Measurements from ENCODE around the gene RRP1. TPM values are rescaled to one million over a fixed set of nuclear protein-coding genes. Genes with fewer than 3 reads are reported as not detected.

Gene RRP1
- total and polyA plus RNA-seq, 2 of the 13 experiments (the other 11 are each of a cell fraction or from before 2014, with no cell fraction given): 20.1 to 35.1 TPM

DNA sequence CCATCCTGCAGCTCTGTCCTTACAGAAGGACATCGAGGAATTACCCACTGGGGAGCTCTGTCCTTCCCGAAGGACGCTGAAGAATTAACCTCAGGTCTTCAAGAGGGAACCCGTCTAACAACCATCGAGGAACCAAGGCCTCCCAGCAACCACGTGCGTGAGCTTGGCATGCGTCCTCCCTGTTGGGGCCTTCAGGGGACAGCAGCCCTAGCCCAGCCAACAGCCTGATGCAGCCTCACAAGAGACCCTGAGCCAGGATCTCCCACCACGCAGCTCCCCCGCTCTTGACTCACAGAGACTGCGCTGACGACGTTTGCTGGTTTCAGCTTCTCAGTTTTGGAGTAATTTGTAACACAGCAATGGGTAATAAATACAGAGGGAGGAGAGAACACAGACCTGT, 56.0 kb downstream of the RRP1 start:
- no TSS peak for BruUV-seq (replicated peaks)
- Histone ChIP-seq H3K9ac (ENCODE audit: insufficient read depth, low read depth, low read length) (no peak overlapping the region), H3K27me3 (ENCODE audit: control insufficient read depth in 1 of 2, insufficient read depth in 2 of 2, low read length in 2 of 2) (no peaks in the 10 kb centered on the region), H3K27ac (ENCODE audit: extremely low read length, insufficient read depth, low read length) (no peak overlapping the region), H3K9me3 (ENCODE audit: low read length) (no peaks in the 10 kb centered on the region), H4K20me1 (ENCODE audit: insufficient read depth, low read length) (no peaks in the 10 kb centered on the region), H2AFZ (ENCODE audit: low read length) (no peak overlapping the region), H3K4me2 (ENCODE audit: low read depth, low read length) (no peak overlapping the region), H3K36me3 (replicated peaks in 1 of 2; ENCODE audit: control insufficient read depth in 1 of 2, insufficient read depth in 2 of 2, low read length in 2 of 2) (no peaks in the 10 kb centered on the region), H3K4me3 (replicated peaks in 1 of 3; ENCODE audit: insufficient read depth in 1 of 3, low read depth in 2 of 3, low read length in 3 of 3) (no peak overlapping the region), H3K79me2 (ENCODE audit: insufficient read depth, low read length) (no peaks in the 10 kb centered on the region), H3K4me1 (ENCODE audit: insufficient read depth, low read length) (peaks cover 10% of the 10 kb centered on the region)
- FAIRE-seq: no peak
- no peak for TF ChIP-seq ZNF10 (CRISPR knock-in tag; IDR thresholded peaks at IDR 0.05; ENCODE audit: borderline replicate concordance, low read depth)
- TF ChIP-seq, protein P1, sequence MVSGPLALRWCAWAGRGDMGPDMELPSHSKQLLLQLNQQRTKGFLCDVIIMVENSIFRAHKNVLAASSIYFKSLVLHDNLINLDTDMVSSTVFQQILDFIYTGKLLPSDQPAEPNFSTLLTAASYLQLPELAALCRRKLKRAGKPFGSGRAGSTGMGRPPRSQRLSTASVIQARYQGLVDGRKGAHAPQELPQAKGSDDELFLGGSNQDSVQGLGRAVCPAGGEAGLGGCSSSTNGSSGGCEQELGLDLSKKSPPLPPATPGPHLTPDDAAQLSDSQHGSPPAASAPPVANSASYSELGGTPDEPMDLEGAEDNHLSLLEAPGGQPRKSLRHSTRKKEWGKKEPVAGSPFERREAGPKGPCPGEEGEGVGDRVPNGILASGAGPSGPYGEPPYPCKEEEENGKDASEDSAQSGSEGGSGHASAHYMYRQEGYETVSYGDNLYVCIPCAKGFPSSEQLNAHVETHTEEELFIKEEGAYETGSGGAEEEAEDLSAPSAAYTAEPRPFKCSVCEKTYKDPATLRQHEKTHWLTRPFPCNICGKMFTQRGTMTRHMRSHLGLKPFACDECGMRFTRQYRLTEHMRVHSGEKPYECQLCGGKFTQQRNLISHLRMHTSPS (CRISPR knock-in tag; IDR thresholded peaks at IDR 0.05; ENCODE audit: low read depth): no peak
- no peak for TF ChIP-seq ZNF207 (IDR thresholded peaks at IDR 0.05; ENCODE audit: borderline replicate concordance)
- TF ChIP-seq RXRA (CRISPR knock-in tag; IDR thresholded peaks at IDR 0.05): no peak
- no peak for TF ChIP-seq TBX3 (IDR thresholded peaks at IDR 0.05; ENCODE audit: borderline replicate concordance)
- TF ChIP-seq NR2F1 (CRISPR knock-in tag; IDR thresholded peaks at IDR 0.05): no peak
- TF ChIP-seq ZNF720 (CRISPR knock-in tag; IDR thresholded peaks at IDR 0.05): no peak
- TF ChIP-seq ZNF615 (CRISPR knock-in tag; IDR thresholded peaks at IDR 0.05; ENCODE audit: borderline replicate concordance): no peak
- TF ChIP-seq ZNF225 (CRISPR knock-in tag; IDR thresholded peaks at IDR 0.05): no peak
- no peak for TF ChIP-seq EP300 (IDR thresholded peaks at IDR 0.05; ENCODE audit: low read depth in 2 of 2, low read length in 2 of 2)
- TF ChIP-seq EP300 (CRISPR knock-in tag; IDR thresholded peaks at IDR 0.05; ENCODE audit: borderline replicate concordance): no peak
- TF ChIP-seq YEATS4 (CRISPR knock-in tag; IDR thresholded peaks at IDR 0.05; ENCODE audit: borderline replicate concordance): no peak
- TF ChIP-seq, protein P2, sequence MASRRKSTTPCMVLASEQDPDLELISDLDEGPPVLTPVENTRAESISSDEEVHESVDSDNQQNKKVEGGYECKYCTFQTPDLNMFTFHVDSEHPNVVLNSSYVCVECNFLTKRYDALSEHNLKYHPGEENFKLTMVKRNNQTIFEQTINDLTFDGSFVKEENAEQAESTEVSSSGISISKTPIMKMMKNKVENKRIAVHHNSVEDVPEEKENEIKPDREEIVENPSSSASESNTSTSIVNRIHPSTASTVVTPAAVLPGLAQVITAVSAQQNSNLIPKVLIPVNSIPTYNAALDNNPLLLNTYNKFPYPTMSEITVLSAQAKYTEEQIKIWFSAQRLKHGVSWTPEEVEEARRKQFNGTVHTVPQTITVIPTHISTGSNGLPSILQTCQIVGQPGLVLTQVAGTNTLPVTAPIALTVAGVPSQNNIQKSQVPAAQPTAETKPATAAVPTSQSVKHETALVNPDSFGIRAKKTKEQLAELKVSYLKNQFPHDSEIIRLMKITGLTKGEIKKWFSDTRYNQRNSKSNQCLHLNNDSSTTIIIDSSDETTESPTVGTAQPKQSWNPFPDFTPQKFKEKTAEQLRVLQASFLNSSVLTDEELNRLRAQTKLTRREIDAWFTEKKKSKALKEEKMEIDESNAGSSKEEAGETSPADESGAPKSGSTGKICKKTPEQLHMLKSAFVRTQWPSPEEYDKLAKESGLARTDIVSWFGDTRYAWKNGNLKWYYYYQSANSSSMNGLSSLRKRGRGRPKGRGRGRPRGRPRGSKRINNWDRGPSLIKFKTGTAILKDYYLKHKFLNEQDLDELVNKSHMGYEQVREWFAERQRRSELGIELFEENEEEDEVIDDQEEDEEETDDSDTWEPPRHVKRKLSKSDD (CRISPR knock-in tag; IDR thresholded peaks at IDR 0.05; ENCODE audit: low read depth): no peak
- TF ChIP-seq LBX2 (CRISPR knock-in tag; IDR thresholded peaks at IDR 0.05; ENCODE audit: borderline replicate concordance): no peak
- no peak for TF ChIP-seq ZZZ3 (CRISPR knock-in tag; IDR thresholded peaks at IDR 0.05; ENCODE audit: borderline replicate concordance)
- TF ChIP-seq THAP11 (CRISPR knock-in tag; IDR thresholded peaks at IDR 0.05): no peak
- TF ChIP-seq ZBTB33 (CRISPR knock-in tag; IDR thresholded peaks at IDR 0.05): no peak
- 66% methylated on average over 6 of the region's 13 CpGs for WGBS (ENCODE audit: low lambda C conversion rate)
- intact Hi-C loops (cut with micrococcal nuclease; ENCODE audit: unreplicated experiment) (no loop called here), in situ Hi-C loops (cut with HindIII; ENCODE audit: extremely low pct_ligation_motif_present, low pct_unique_long_range_greater_than_20kb) (no loop called here)
- POLR2A ChIA-PET: no interaction called here
- no peak for DNase-seq (ENCODE audit: low spot score)
- CTCF ChIA-PET (ENCODE audit: low intra/inter-chr PET ratio, low total read pairs): interaction anchor here (1.3 kb wide), 1 partner anchor 94 kb away, joined by 5 read pairs; no protein-coding TSS in a partner anchor
- no peak for ATAC-seq
